Measurements from ENCODE around the gene RALGAPA2. TPM values are rescaled to one million over a fixed set of nuclear protein-coding genes. Genes with fewer than 3 reads are reported as not detected.

RALGAPA2 gene
- total and polyA plus RNA-seq, 2 experiments from 2014 or later, result 1.3 to 2.6 TPM

- H3K79me2 ChIP-seq (ENCODE audit: insufficient read depth), result no peaks in the 10 kb centered on the region
- H3F3A ChIP-seq (ENCODE audit: insufficient read depth), result no peaks in the 10 kb centered on the region
- no peak overlapping the region for H3K4me3 ChIP-seq
- no peak overlapping the region for H3K27ac ChIP-seq
- 76 to 78% methylated on average over 5 of the region's 5 CpGs for WGBS, 2 experiments (ENCODE audit: low coverage in 1 of 2, low lambda C conversion rate in 2 of 2, missing lambda C conversion rate in 2 of 2)
- no peaks in the 10 kb centered on the region for H3K9me2 ChIP-seq (ENCODE audit: insufficient read depth)
- no peak for DNase-seq
- TF ChIP-seq EZH2phosphoT487 (IDR thresholded peaks at IDR 0.05; ENCODE audit: insufficient read depth, low read depth) (no peak), EZH2 (IDR thresholded peaks at IDR 0.05; ENCODE audit: insufficient read depth, poor library complexity, severe bottlenecking) (no peak)
- H3K9me3 ChIP-seq (ENCODE audit: low read depth), result no peaks in the 10 kb centered on the region
- H3K9ac ChIP-seq, result no peak overlapping the region
- H3K27me3 ChIP-seq (replicated peaks; ENCODE audit: insufficient read depth), result no peaks in the 10 kb centered on the region
- no peak overlapping the region for H3K4me2 ChIP-seq (ENCODE audit: unreplicated experiment)
- in situ Hi-C loops (cut with MboI), result no loop called here
- no peak overlapping the region for H2AFZ ChIP-seq
- H4K20me1 ChIP-seq (ENCODE audit: insufficient read depth), result no peaks in the 10 kb centered on the region
- no peaks in the 10 kb centered on the region for H3K36me3 ChIP-seq (ENCODE audit: low read depth)
- H3K4me1 ChIP-seq (ENCODE audit: insufficient read depth), result no peaks in the 10 kb centered on the region
Observed at GRCh38 chr20:20404633-20405032, 307.8 kb downstream of the RALGAPA2 start.

DNA sequence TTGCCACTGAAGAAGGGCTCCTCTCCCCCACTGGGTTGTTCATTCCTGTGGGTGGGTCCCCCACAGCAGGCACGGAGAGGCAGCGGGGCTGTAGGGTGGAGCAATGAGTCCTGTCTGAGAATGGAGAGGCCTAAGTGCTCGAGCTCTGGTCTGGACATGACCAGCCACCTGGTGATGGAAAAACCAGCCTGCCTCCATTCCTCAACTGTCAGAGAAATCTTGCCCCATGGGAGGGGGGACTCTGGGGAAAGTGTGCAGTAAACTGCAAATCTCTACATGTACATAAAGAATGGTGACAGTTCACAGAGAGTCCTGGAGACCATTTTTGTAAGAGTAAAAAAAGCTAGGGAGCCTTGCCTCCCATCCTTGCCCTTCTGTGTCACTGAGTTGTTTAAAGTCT is 310.5 kb downstream of the RALGAPA2 start:
- no peaks in the 10 kb centered on the region for H3K9me3 ChIP-seq (ENCODE audit: low read depth)
- H3K9me2 ChIP-seq (ENCODE audit: insufficient read depth), result no peaks in the 10 kb centered on the region
- no peak overlapping the region for H3K4me2 ChIP-seq (ENCODE audit: unreplicated experiment)
- H3K27me3 ChIP-seq (replicated peaks; ENCODE audit: insufficient read depth), result no peaks in the 10 kb centered on the region
- no peaks in the 10 kb centered on the region for H3F3A ChIP-seq (ENCODE audit: insufficient read depth)
- WGBS, 2 experiments (ENCODE audit: low coverage in 1 of 2, low lambda C conversion rate in 2 of 2, missing lambda C conversion rate in 2 of 2), result 68 to 82% methylated on average over 3 of the region's 3 CpGs
- no peaks in the 10 kb centered on the region for H4K20me1 ChIP-seq (ENCODE audit: insufficient read depth)
- H3K9ac ChIP-seq, result no peak overlapping the region
- H3K4me1 ChIP-seq (ENCODE audit: insufficient read depth), result no peaks in the 10 kb centered on the region
- no peaks in the 10 kb centered on the region for H3K79me2 ChIP-seq (ENCODE audit: insufficient read depth)
- H3K4me3 ChIP-seq, result no peak overlapping the region
- TF ChIP-seq EZH2phosphoT487 (IDR thresholded peaks at IDR 0.05; ENCODE audit: insufficient read depth, low read depth) (no peak), EZH2 (IDR thresholded peaks at IDR 0.05; ENCODE audit: insufficient read depth, poor library complexity, severe bottlenecking) (no peak)
- in situ Hi-C loops (cut with MboI), result no loop called here
- DNase-seq, result no peak
- H3K36me3 ChIP-seq (ENCODE audit: low read depth), result no peaks in the 10 kb centered on the region
- no peak overlapping the region for H3K27ac ChIP-seq
- no peak overlapping the region for H2AFZ ChIP-seq

- Histone ChIP-seq H3K36me3 (ENCODE audit: low read depth) (no peaks in the 10 kb centered on the region), H3K4me1 (ENCODE audit: insufficient read depth) (no peaks in the 10 kb centered on the region), H2AFZ (no peak overlapping the region), H3K4me2 (ENCODE audit: unreplicated experiment) (no peak overlapping the region), H3K9me2 (ENCODE audit: insufficient read depth) (no peaks in the 10 kb centered on the region), H3K27ac (no peak overlapping the region), H3F3A (ENCODE audit: insufficient read depth) (no peaks in the 10 kb centered on the region), H4K20me1 (ENCODE audit: insufficient read depth) (no peaks in the 10 kb centered on the region), H3K27me3 (replicated peaks; ENCODE audit: insufficient read depth) (no peaks in the 10 kb centered on the region), H3K4me3 (no peak overlapping the region), H3K79me2 (ENCODE audit: insufficient read depth) (no peaks in the 10 kb centered on the region), H3K9me3 (ENCODE audit: low read depth) (no peaks in the 10 kb centered on the region), H3K9ac (no peak overlapping the region)
- in situ Hi-C loops (cut with MboI), result no loop called here
- DNase-seq, result no peak
- 62 to 64% methylated on average over 13 of the region's 13 CpGs for WGBS, 2 experiments (ENCODE audit: low coverage in 1 of 2, low lambda C conversion rate in 2 of 2, missing lambda C conversion rate in 2 of 2)
- no peak for TF ChIP-seq EZH2phosphoT487 (IDR thresholded peaks at IDR 0.05; ENCODE audit: insufficient read depth, low read depth)
- no peak for TF ChIP-seq EZH2 (IDR thresholded peaks at IDR 0.05; ENCODE audit: insufficient read depth, poor library complexity, severe bottlenecking)
Observed at GRCh38 chr20:20399531-20400500, 312.6 kb downstream of the RALGAPA2 start.

DNA sequence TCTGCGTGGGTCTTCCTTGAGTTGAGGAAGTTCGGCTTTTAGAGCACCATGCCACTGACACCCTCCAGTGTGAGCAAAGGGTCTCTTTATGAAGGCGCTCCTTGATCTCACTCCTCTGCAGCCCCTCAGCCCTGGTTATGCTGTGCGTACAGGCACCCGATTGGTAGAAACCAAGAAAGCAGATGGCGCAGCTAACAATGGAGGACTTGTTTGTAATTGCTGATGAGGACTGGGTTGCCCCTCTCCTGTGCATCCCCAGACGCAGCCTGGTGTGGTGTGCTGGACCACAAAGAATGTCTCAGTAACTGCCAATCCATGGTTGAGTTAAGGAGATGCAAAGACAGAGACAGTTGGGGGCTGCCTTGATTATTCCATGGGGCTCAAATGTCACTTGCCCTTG is 314.3 kb downstream of the RALGAPA2 start:
- Histone ChIP-seq H3K36me3 (ENCODE audit: low read depth) (no peaks in the 10 kb centered on the region), H3K4me3 (no peak overlapping the region), H3K4me2 (ENCODE audit: unreplicated experiment) (no peak overlapping the region), H3K9me2 (ENCODE audit: insufficient read depth) (no peaks in the 10 kb centered on the region), H3F3A (ENCODE audit: insufficient read depth) (no peaks in the 10 kb centered on the region), H3K9ac (no peak overlapping the region), H4K20me1 (ENCODE audit: insufficient read depth) (no peaks in the 10 kb centered on the region), H3K27me3 (replicated peaks; ENCODE audit: insufficient read depth) (no peaks in the 10 kb centered on the region), H3K9me3 (ENCODE audit: low read depth) (no peaks in the 10 kb centered on the region), H3K4me1 (ENCODE audit: insufficient read depth) (no peaks in the 10 kb centered on the region), H3K79me2 (ENCODE audit: insufficient read depth) (no peaks in the 10 kb centered on the region), H3K27ac (no peak overlapping the region), H2AFZ (no peak overlapping the region)
- 91 to 95% methylated on average over 7 of the region's 7 CpGs for WGBS, 2 experiments (ENCODE audit: low coverage in 1 of 2, low lambda C conversion rate in 2 of 2, missing lambda C conversion rate in 2 of 2)
- in situ Hi-C loops (cut with MboI), result no loop called here
- no peak for DNase-seq
- TF ChIP-seq EZH2phosphoT487 (IDR thresholded peaks at IDR 0.05; ENCODE audit: insufficient read depth, low read depth) (no peak), EZH2 (IDR thresholded peaks at IDR 0.05; ENCODE audit: insufficient read depth, poor library complexity, severe bottlenecking) (no peak)

All from GM23248 (cell line).